HepG2 (cell line): ENCODE results near the gene B3GNT9. TPM values are rescaled to one million over a fixed set of nuclear protein-coding genes. Genes with fewer than 3 reads are reported as not detected.

Experiments
- ATAC-seq: fragments of 200-7000 bp; cut with Tn5 transposase; 3 replicates; pipeline ENCODE4 v1.9.1; 2020; ENCODE audit warnings: mild to moderate bottlenecking, moderate library complexity
- BruUV-seq: library from RNA; stranded (reverse); fragments of 400-500 nt; replicated peaks from 2 replicates; lab custom pipeline; 2021; lab: Mats Ljungman, UMichigan
- CTCF ChIA-PET: fragments of 300-600 bp; formaldehyde crosslinking; extraction: SDS; loops from one replicate; lab custom pipeline; 2021; ENCODE audit warnings: low total read pairs, inconsistent platforms, low intra/inter-chr PET ratio; lab: Yijun Ruan, JAX
- POLR2A ChIA-PET: fragments of 350-600 bp; sonication (Branson Sonifier 250); formaldehyde crosslinking; loops from one replicate; lab custom pipeline; 2020; ENCODE audit warnings: antibody characterized with exemption, inconsistent platforms; lab: Yijun Ruan, JAX
- DNase-seq: peaks from one replicate; pipeline ENCODE4 v3.0.0-alpha.2; 2015; ENCODE audit warnings: low spot score
- FAIRE-seq: peaks from 3 replicates; lab custom pipeline; 2011; peaks lifted over from hg19 to GRCh38; lab: Jason Lieb, UNC
- H2AFZ ChIP-seq: one replicate; pipeline ENCODE4 v1.6.1; 2011; ENCODE audit warnings: low read length, inconsistent platforms
- H3K27ac ChIP-seq: fragments of 300-600 bp; 3 replicates; pipeline ENCODE4 v1.8.0; 2011; ENCODE audit warnings: mixed run types, mild to moderate bottlenecking, mixed read lengths, low read length, inconsistent platforms; ENCODE audit not compliant: insufficient read depth; ENCODE audit errors: extremely low read length
- H3K27me3 ChIP-seq, 2 experiments: fragments of 200-600 bp in 1 of 2; 2 replicates in 1 of 2; 3 replicates in 1 of 2; pipeline versions ENCODE4 v1.6.0 to v1.8.0; 2011; ENCODE audit warnings: low read length in 2 of 2, mild to moderate bottlenecking in 2 of 2, moderate library complexity in 2 of 2, inconsistent platforms in 1 of 2; ENCODE audit not compliant: insufficient read depth in 2 of 2, control insufficient read depth in 1 of 2
- H3K36me3 ChIP-seq, 2 experiments: fragments of 200-600 bp in 1 of 2; replicated peaks in 1 of 2; 2 replicates in 1 of 2; 3 replicates in 1 of 2; pipeline versions ENCODE4 v1.5.1 to v1.8.0; 2011; ENCODE audit warnings: low read length in 2 of 2, inconsistent platforms in 1 of 2; ENCODE audit not compliant: insufficient read depth in 2 of 2, control insufficient read depth in 1 of 2
- H3K4me1 ChIP-seq: 2 replicates; pipeline ENCODE4 v1.5.1; 2012; ENCODE audit warnings: low read length, inconsistent platforms; ENCODE audit not compliant: insufficient read depth
- H3K4me2 ChIP-seq: 2 replicates; pipeline ENCODE4 v1.6.0; 2011; ENCODE audit warnings: low read depth, low read length, inconsistent platforms
- H3K4me3 ChIP-seq, 3 experiments: fragments of 200-600 bp in 1 of 3; sonication (generic), shearing (Covaris generic) in 1 of 3; replicated peaks in 1 of 3; 2 replicates each; pipeline ENCODE4 v1.5.1; 2011 to 2016; ENCODE audit warnings: low read length in 3 of 3, inconsistent platforms in 2 of 3, low read depth in 2 of 3, mild to moderate bottlenecking in 2 of 3, control low read depth in 1 of 3, mixed read lengths in 1 of 3; ENCODE audit not compliant: insufficient read depth in 1 of 3
- H3K79me2 ChIP-seq: one replicate; pipeline ENCODE4 v1.6.1; 2011; ENCODE audit warnings: low read length, inconsistent platforms; ENCODE audit not compliant: insufficient read depth
- H3K9ac ChIP-seq: 2 replicates; pipeline ENCODE4 v1.6.0; 2011; ENCODE audit warnings: mild to moderate bottlenecking, low read depth, low read length, inconsistent platforms; ENCODE audit not compliant: insufficient read depth
- H3K9me3 ChIP-seq: 2 replicates; pipeline ENCODE4 v1.5.1; 2012; ENCODE audit warnings: mild to moderate bottlenecking, low read length
- H4K20me1 ChIP-seq: 2 replicates; pipeline ENCODE4 v1.6.0; 2011; ENCODE audit warnings: inconsistent platforms, mild to moderate bottlenecking, low read length, moderate library complexity; ENCODE audit not compliant: insufficient read depth
- ETV6 ChIP-seq: sonication (generic); formaldehyde crosslinking; conservative IDR thresholded peaks from 2 replicates; pipeline ENCODE4 v1.4.0; 2020; ENCODE audit warnings: missing genetic modification reagents
- FOXO1 ChIP-seq: sonication (generic); formaldehyde crosslinking; IDR thresholded peaks from 2 replicates; pipeline ENCODE4 v1.4.0; 2020; ENCODE audit warnings: missing genetic modification reagents
- JARID2 ChIP-seq: sonication (generic); formaldehyde crosslinking; IDR thresholded peaks from 2 replicates; pipeline ENCODE4 v1.8.1; 2023; ENCODE audit warnings: missing genetic modification reagents, inconsistent platforms; ENCODE audit not compliant: insufficient replicate concordance
- PTBP1 ChIP-seq: fragments of 200-400 bp; formaldehyde crosslinking; IDR thresholded peaks from 2 replicates; pipeline ENCODE4 v1.6.1; 2018; ENCODE audit warnings: low read length, low read depth; ENCODE audit not compliant: poor library complexity, severe bottlenecking
- RAD21 ChIP-seq: fragments of 450-650 bp; formaldehyde crosslinking; IDR thresholded peaks from 2 replicates; pipeline ENCODE4 v1.5.0; 2020; ENCODE audit warnings: mild to moderate bottlenecking
- RBFOX2 ChIP-seq: fragments of 200-400 bp; formaldehyde crosslinking; IDR thresholded peaks from 2 replicates; pipeline ENCODE4 v1.6.1; 2017; ENCODE audit warnings: low read depth, mild to moderate bottlenecking, low read length
- ZKSCAN1 ChIP-seq: fragments of 150-350 bp; IDR thresholded peaks from 2 replicates; pipeline ENCODE4 v1.6.1; 2014; ENCODE audit warnings: low read length
- ZNF143 ChIP-seq: sonication (generic); formaldehyde crosslinking; IDR thresholded peaks from 2 replicates; pipeline ENCODE4 v1.4.0; 2020; ENCODE audit warnings: missing genetic modification reagents
- ZNF335 ChIP-seq: sonication (generic); formaldehyde crosslinking; IDR thresholded peaks from 2 replicates; pipeline ENCODE4 v1.4.0; 2020; ENCODE audit warnings: missing genetic modification reagents
- ZNF33B ChIP-seq: sonication (generic); formaldehyde crosslinking; IDR thresholded peaks from 2 replicates; pipeline ENCODE4 v1.5.1; 2020; ENCODE audit warnings: mild to moderate bottlenecking, missing genetic modification reagents
- WGBS: methylation state at CpG from one replicate; pipeline ENCODE4 v1.1.6; 2017; ENCODE audit warnings: low lambda C conversion rate; 5-methylcytosine and 5-hydroxymethylcytosine counted together
- in situ Hi-C: cut with HindIII; loops from 2 replicates; pipeline ENCODE4 v1.10.0; 2017; ENCODE audit warnings: low pct_unique_long_range_greater_than_20kb; ENCODE audit not compliant: extremely low pct_ligation_motif_present
- intact Hi-C: fragments of 100-400 bp; cut with micrococcal nuclease; formaldehyde crosslinking; loops from one replicate; pipeline ENCODE4 v1.10.0; 2022; ENCODE audit not compliant: unreplicated experiment
- polyA plus RNA-seq, 8 experiments: library from polyadenylated mRNA; depleted of rRNA in 3 of 8; stranded (reverse) in 7 of 8; unstranded in 1 of 8; fragments of >200 nt; fragmentation: Illumina TruSeq in 4 of 8; extraction: Trizol in 4 of 8; gene quantifications; 2 replicates each; pipeline versions ENCODE4 v1.2.1 to v1.2.3, GENCODE V29; 2011 to 2016; ENCODE audit warnings: low read depth in 4 of 8, missing spikeins in 1 of 8, mixed read lengths in 1 of 8; ENCODE audit not compliant: insufficient read depth in 1 of 8
- total RNA-seq, 5 experiments: library from RNA; depleted of rRNA; stranded (reverse); fragments of >200 nt; fragmentation: Illumina TruSeq; extraction: Trizol; gene quantifications; 2 replicates each; pipeline ENCODE4 v1.2.3, GENCODE V29; 2016; ENCODE audit warnings: low read depth in 1 of 5
- TF ChIP-seq, protein P1 (sequence below): sonication (generic); formaldehyde crosslinking; IDR thresholded peaks from 2 replicates; pipeline ENCODE4 v1.4.0; 2020; ENCODE audit warnings: missing genetic modification reagents, borderline replicate concordance
- TF ChIP-seq, protein P2 (sequence below): sonication (generic); formaldehyde crosslinking; IDR thresholded peaks from 2 replicates; pipeline ENCODE4 v1.8.1; 2023; ENCODE audit warnings: missing genetic modification reagents, mild to moderate bottlenecking, borderline replicate concordance
- TF ChIP-seq, protein P3 (sequence below): sonication (generic); formaldehyde crosslinking; conservative IDR thresholded peaks from 2 replicates; pipeline ENCODE4 v1.8.1; 2023; ENCODE audit warnings: missing genetic modification reagents

Gene B3GNT9
- total and polyA plus RNA-seq, 2 of the 13 experiments (the other 11 are each of a cell fraction or from before 2014, with no cell fraction given): 1.5 to 3.1 TPM

DNA sequence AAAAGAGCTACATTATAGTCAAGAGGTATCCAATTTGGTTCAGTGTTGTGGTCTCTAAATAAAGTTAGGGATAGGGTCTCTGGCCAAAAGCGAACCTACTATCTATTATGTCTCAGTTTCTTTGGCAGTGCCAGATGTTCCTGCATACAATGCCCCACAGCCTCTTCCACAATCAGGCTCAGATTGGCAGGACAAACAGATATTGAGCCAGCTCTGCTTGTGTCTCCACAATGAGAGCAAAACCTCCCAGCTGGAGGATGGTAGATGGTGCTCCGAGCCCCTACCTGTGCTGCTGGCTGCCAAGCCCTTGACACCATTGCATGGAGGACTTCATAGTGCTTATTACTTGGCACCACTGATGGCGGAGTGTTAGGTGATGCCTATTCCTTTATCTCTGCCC lies 21.4 kb downstream of the B3GNT9 start:
- in situ Hi-C loops (no loop called here), intact Hi-C loops (no loop called here)
- Histone ChIP-seq H3K4me1 (no peaks in the 10 kb centered on the region; the same call in 1 of the 2 replicates), H4K20me1 (peaks cover 14% of the 10 kb centered on the region), H3K79me2 (peaks cover 19% of the 10 kb centered on the region), H3K9ac (no peak overlapping the region), H3K4me2 (no peak overlapping the region), H3K36me3 (peaks cover 58 to 84% of the 10 kb centered on the region in 2 experiments), H3K27me3 (no peaks in the 10 kb centered on the region), H3K27ac (no peak overlapping the region), H3K4me3 (no peak overlapping the region), H3K9me3 (no peaks in the 10 kb centered on the region), H2AFZ (no peak overlapping the region)
- DNase-seq: no peak
- ChIA-PET POLR2A (interaction anchor here (0.6 to 3.5 kb wide), 6 partner anchors 9 to 107 kb away, joined by 3 to 16 read pairs (median 5); partner anchors contain the start of genes B3GNT9 and CBFB), CTCF (no interaction called here)
- BruUV-seq: no TSS peak
- ATAC-seq: peak; percentile 22; the same call in 2 of the 3 replicates
- 97% methylated on average over 3 of the region's 3 CpGs for WGBS
- 0 out of 2 replicates have a peak, but pooled peaks have one; percentile 13 for TF ChIP-seq RBFOX2
- TF ChIP-seq, protein P1, sequence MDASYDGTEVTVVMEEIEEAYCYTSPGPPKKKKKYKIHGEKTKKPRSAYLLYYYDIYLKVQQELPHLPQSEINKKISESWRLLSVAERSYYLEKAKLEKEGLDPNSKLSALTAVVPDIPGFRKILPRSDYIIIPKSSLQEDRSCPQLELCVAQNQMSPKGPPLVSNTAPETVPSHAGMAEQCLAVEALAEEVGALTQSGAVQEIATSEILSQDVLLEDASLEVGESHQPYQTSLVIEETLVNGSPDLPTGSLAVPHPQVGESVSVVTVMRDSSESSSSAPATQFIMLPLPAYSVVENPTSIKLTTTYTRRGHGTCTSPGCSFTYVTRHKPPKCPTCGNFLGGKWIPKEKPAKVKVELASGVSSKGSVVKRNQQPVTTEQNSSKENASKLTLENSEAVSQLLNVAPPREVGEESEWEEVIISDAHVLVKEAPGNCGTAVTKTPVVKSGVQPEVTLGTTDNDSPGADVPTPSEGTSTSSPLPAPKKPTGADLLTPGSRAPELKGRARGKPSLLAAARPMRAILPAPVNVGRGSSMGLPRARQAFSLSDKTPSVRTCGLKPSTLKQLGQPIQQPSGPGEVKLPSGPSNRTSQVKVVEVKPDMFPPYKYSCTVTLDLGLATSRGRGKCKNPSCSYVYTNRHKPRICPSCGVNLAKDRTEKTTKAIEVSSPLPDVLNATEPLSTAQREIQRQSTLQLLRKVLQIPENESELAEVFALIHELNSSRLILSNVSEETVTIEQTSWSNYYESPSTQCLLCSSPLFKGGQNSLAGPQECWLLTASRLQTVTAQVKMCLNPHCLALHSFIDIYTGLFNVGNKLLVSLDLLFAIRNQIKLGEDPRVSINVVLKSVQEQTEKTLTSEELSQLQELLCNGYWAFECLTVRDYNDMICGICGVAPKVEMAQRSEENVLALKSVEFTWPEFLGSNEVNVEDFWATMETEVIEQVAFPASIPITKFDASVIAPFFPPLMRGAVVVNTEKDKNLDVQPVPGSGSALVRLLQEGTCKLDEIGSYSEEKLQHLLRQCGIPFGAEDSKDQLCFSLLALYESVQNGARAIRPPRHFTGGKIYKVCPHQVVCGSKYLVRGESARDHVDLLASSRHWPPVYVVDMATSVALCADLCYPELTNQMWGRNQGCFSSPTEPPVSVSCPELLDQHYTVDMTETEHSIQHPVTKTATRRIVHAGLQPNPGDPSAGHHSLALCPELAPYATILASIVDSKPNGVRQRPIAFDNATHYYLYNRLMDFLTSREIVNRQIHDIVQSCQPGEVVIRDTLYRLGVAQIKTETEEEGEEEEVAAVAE (CRISPR knock-in tag): no peak
- no peak for FAIRE-seq

DNA sequence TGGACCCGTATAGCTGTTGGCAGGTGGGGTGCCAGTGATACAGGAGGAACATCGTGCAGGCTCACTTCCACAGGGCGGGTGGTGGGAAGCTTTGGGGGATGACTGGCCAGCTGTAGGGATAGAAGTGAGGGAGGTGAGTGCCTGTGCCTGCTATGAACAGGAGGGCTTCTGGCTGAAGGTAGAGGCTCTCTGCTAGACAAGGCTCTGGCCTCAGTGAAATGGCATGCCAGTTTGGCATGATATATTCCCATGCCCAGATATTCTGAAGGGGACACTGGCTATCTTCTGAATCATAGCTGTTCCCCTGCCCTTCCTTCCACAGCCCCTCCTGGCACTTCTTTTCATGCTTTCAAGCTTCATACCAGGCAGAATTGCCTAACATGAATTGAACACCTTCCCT lies 21.9 kb downstream of the B3GNT9 start:
- ChIA-PET CTCF (no interaction called here), POLR2A (interaction anchor here (0.6 to 3.5 kb wide), 7 partner anchors 8 to 107 kb away, joined by 3 to 16 read pairs (median 5); partner anchors contain the start of genes B3GNT9 and CBFB)
- Histone ChIP-seq H3K4me3 (no peak overlapping the region), H3K9ac (no peak overlapping the region), H3K36me3 (peaks cover 58 to 84% of the 10 kb centered on the region in 2 experiments), H3K4me1 (no peaks in the 10 kb centered on the region; the same call in 1 of the 2 replicates), H3K27ac (no peak overlapping the region), H3K4me2 (no peak overlapping the region), H4K20me1 (peaks cover 18% of the 10 kb centered on the region), H2AFZ (no peak overlapping the region), H3K27me3 (no peaks in the 10 kb centered on the region), H3K79me2 (peaks cover 25% of the 10 kb centered on the region), H3K9me3 (no peaks in the 10 kb centered on the region)
- no TSS peak for BruUV-seq
- ATAC-seq: no peak; the same call in 1 of the 3 replicates
- FAIRE-seq: no peak
- in situ Hi-C loops: no loop called here
- DNase-seq: no peak
- intact Hi-C loops: no loop called here
- WGBS: 96% methylated on average over 3 of the region's 3 CpGs
- TF ChIP-seq JARID2: no peak
- no peak for TF ChIP-seq ZKSCAN1
- TF ChIP-seq, protein P2, sequence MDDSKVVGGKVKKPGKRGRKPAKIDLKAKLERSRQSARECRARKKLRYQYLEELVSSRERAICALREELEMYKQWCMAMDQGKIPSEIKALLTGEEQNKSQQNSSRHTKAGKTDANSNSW (CRISPR knock-in tag): no peak
- TF ChIP-seq ZNF33B (CRISPR knock-in tag): no peak
- TF ChIP-seq ZNF143 (CRISPR knock-in tag): no peak
- TF ChIP-seq PTBP1: no peak
- no peak for TF ChIP-seq ETV6 (CRISPR knock-in tag)
- TF ChIP-seq FOXO1 (CRISPR knock-in tag): no peak
- no peak for TF ChIP-seq ZNF335 (CRISPR knock-in tag)
- no peak for TF ChIP-seq RAD21 (CRISPR knock-in tag)
- TF ChIP-seq, protein P3, sequence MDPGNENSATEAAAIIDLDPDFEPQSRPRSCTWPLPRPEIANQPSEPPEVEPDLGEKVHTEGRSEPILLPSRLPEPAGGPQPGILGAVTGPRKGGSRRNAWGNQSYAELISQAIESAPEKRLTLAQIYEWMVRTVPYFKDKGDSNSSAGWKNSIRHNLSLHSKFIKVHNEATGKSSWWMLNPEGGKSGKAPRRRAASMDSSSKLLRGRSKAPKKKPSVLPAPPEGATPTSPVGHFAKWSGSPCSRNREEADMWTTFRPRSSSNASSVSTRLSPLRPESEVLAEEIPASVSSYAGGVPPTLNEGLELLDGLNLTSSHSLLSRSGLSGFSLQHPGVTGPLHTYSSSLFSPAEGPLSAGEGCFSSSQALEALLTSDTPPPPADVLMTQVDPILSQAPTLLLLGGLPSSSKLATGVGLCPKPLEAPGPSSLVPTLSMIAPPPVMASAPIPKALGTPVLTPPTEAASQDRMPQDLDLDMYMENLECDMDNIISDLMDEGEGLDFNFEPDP (CRISPR knock-in tag): no peak
